K562 treated with DMSO at 1 percent for 12 hours (cell line): ENCODE results near the gene MTCH1. TPM values are rescaled to one million over a fixed set of nuclear protein-coding genes. Genes with fewer than 3 reads are reported as not detected.

Experiments used
- total RNA-seq: library from RNA; unstranded; fragments of 300-600 nt; gene quantifications from 2 replicates; pipeline ENCODE4 v1.2.3, GENCODE V29; 2022; ENCODE audit not compliant: insufficient read depth

Gene MTCH1
- total RNA-seq: 216 and 288 TPM in 2 replicates

GRCh38 chr6:36985808-36986703, at the start of gene MTCH1:
Gene MTCH1, minus strand, starts transcription at chr6:36986196. Its CDS starts 23 bp downstream, at chr6:36986173.

GRCh38 chr6:37005061-37005810, 19.2 kb upstream of the MTCH1 start, which contains the start of gene FGD2:
Gene FGD2, plus strand, starts transcription at chr6:37005655. Its CDS starts 163 bp downstream, at chr6:37005818.

GRCh38 chr6:36954262-36954931, 31.6 kb downstream of the MTCH1 start, which contains the start of gene PI16:
Gene PI16, plus strand, starts transcription at chr6:36954738. Its CDS starts 23 bp downstream, at chr6:36954761.

Other genes with a start within 250 kb of the MTCH1 start
- gene CPNE5, start 146.8 kb downstream of the MTCH1 start, total RNA-seq: 0.53 and 0.63 TPM in 2 replicates
- gene PPIL1, start 111.4 kb downstream of the MTCH1 start, total RNA-seq: 30.5 and 41.9 TPM in 2 replicates
- 27.8 and 77.2 TPM in 2 replicates for gene C6orf89, start 100.2 kb downstream of the MTCH1 start, total RNA-seq
- 1.8 TPM in 1 of 2 replicates, not detected in the other for gene PI16, start 31.5 kb downstream of the MTCH1 start, total RNA-seq
- gene FGD2, start 19.5 kb upstream of the MTCH1 start, total RNA-seq: 0.50 and 0.75 TPM in 2 replicates
- 371 and 519 TPM in 2 replicates for gene PIM1, start 184.0 kb upstream of the MTCH1 start, total RNA-seq